GM21737 (cell line): ENCODE data around the gene ARHGAP10.
"Not testable (repeated sequence)": the region's sequence is repeated elsewhere in the genome, so short reads cannot be mapped to it uniquely, and the experiment has no call there.

ENCODE experiments used
- ATAC-seq: cut with Tn5 transposase; IDR thresholded peaks from one replicate; pipeline ENCODE4 v1.9.1; 2021; ENCODE audit warnings: mild to moderate bottlenecking, moderate library complexity; ENCODE audit not compliant: unreplicated experiment

The ARHGAP10 gene

DNA sequence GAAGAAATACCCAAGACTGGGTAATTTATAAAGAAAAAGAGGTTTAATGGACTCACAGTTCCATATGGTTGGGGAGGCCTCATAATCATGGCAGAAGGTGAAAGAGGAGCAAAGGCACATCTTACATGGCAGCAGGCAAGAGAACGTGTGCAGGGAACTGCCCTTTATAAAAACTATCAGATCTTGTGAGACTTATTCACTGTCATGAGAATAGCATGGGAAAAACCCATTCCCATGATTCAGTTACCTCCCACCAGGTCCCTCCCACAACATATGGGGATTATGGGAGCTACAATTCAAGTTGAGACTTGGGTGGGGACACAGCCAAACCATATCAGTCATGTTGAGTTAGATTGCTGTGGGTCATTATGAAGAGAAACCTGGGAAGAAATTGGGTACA lies 153.3 kb downstream of the ARHGAP10 start:
- ATAC-seq: not testable (repeated sequence)

GRCh38 chr4:147891476-147892115 lies 159.7 kb downstream of the ARHGAP10 start:
- ATAC-seq: no peak

GRCh38 chr4:147899512-147899911 lies 167.6 kb downstream of the ARHGAP10 start:
- ATAC-seq: no peak

DNA sequence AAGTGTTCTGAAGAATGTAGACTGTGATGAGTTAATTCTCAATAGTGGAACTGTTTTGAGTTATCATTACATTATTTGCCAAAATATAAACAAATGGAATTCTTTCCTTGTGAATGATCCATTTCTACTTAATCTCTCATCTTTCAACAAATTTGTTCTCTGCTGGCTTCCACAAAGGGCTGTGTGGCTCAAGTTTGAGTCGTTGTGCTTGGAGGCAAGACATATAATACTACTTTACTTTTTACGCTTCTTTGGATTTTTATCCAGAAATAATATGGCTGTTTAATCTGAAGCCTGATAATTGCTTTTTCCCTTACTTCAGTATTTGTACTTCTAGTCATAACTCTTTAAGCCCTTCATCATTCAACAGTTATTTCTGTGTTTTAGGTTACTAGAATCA lies 169.5 kb downstream of the ARHGAP10 start:
- ATAC-seq: no peak

DNA sequence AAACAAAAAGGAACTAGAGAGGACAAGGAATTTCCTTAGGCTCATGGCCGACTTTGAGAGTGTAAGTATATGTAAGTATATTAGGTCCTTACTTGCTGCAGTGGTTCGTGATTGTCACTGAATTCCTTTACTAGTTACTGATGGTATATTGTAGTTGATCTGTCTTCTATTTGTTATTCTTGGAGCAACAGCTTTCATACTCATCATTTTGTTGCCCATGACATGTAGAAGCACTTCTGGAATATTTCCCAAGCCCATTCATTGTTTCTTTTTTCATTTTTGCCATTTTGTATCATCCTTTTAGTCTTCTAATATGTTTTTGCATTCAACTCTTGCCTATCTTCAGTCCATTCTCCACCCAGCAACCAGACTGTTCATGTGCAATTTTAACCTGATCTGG lies 170.0 kb downstream of the ARHGAP10 start:
- ATAC-seq: no peak

DNA sequence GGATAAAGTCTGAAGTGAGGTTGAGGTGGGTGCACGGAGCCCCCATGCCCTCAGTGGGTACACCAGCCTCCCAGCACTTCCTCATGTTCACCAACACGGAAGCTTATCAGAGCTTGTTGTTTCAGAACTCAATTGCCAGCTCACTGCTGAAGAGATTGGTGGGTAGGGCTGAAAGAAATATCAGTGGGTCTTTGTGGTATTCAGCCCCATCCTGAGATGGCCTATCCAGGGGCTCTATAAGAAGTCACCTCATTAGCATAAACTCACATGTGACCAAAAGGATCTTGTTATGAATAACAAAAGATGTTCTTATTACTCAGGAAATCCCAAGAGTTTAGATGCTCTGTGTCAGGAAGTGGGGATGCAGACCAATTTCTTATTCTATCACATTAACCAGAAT lies 177.3 kb downstream of the ARHGAP10 start:
- ATAC-seq: no peak

DNA sequence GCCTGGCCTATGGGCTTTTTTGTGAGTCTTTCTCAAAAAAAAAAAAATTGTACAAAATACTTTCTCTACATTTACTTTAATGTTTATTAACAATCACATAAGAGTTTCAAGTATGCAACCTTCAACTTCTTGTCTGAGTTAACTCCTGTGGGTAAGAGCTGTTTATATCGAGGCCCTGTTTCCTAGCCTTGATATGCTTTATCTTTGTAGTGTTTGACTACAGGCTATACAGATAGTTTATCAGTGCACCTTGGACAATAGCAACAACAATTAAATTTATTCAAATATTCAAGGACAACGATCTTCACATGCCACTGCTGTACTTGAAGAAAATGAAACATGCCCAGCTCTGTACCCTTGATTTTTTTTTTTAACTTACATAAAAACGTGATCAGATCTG lies 178.4 kb downstream of the ARHGAP10 start:
- ATAC-seq: no peak

DNA sequence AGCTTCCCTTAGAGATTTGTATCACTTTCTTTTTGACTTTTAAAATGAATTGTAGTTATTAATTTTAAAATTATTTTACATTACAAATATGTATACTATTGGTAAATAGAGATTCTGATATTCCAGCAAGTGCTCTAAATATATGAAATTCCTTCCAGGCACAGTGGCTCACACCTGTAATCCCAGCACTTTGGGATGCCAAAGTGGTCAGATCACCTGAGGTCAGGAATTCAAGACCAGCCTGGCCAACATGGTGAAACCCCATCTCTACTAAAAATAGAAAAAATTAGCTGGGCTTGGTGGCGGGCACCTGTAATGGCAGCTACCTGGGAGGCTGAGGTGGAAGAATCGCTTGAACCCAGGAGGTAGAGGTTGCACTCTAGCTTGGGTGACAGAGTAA lies 180.2 kb downstream of the ARHGAP10 start:
- ATAC-seq: not testable (repeated sequence)

- ATAC-seq: no peak
These were observed 181.2 kb downstream of the ARHGAP10 start for GRCh38 chr4:147913137-147913536.

- ATAC-seq: no peak
These were observed 184.5 kb downstream of the ARHGAP10 start for GRCh38 chr4:147916351-147916750.

DNA sequence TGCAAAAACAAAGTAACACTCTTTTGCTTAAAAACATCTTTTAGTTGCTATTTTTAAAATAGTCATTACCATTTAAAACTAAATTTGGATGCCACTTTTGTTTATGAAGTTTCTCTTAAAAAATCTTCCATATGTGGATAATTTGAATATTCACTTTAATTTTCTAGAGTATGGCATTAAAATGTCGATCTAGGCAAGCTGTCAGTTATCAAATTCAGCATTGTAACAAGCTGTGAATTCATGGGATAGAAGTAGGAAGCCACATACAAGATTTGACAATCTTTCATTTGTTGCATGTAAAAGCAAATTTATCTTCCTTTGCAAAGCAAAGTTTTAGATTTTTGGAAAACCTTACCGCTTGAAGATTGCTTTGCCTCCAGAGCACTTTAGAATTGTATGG lies 191.5 kb downstream of the ARHGAP10 start:
- no peak for ATAC-seq

DNA sequence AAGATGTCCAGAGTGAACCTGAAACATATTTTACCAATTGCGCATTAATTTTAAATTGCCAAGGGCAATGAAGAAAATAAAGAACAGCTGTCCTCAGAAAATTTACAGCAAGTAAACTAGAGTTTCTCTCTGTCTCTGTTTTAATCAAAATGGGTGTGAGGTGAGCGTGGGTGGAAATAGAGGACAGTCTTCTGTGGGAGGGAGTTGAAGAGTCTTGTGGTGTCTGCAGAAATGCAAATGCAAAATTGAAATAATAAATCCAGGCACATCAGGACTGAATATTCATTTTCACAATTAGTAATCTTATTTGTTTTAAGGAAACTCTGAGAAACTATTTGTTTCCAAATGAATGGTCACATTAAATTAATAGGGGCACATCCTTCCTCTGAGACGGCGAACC lies 192.0 kb downstream of the ARHGAP10 start:
- ATAC-seq: no peak

GRCh38 chr4:147924604-147925412 lies 192.9 kb downstream of the ARHGAP10 start:
- ATAC-seq: no peak

DNA sequence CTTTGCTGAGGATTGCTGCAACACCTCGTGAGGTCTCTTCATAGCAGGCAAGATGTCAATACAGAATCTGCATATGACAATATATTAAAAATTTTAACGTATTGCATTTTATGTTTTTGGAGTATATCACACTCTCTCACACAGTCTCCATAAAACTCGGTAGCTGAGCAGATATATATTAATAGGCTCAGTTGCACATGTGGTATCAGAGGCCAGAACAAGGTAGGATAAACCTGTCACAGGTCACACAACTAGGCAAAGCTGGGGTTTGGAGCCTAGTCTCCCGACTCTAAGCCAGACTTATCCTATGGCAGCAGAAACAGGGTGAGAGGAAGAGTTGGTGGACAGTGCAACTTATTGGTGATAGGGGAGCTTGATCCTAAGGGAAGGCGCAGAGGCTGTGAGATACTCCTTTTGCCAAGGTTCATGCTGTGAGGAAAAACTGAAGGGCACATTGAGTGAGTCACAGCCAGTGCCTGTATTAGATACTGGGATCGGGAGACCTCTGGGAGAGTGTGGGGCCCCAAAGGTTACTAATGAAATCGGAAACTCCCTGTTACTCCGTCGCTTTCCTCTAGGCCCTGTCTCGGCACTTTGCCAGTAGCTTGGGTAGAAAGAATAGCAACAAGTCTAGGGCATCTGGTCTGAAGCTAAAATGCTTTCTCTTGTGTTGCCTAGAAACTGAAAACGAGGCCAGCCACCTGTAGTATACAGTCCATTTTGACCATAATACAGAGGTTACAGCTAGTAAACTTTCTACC lies 195.7 kb downstream of the ARHGAP10 start:
- ATAC-seq: no peak

DNA sequence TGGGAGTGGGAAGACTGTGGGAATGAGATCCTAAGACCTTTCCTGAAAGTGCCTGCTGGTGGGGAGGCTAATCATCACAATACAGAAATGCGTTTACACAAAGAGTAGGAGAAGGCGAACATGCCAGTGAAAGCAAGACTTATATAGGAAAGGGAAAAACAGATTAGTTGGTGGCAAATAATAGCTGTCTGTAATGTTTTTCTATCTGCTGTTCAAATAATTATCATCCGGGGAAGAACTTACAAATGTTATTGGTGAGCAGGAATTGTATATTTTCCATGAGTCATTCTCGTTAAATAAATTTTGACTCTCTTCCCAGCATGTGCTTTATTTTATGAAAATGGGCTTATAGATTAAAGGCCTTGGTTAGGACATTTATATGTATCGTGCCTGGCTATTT lies 196.5 kb downstream of the ARHGAP10 start:
- no peak for ATAC-seq

GRCh38 chr4:147929746-147930145 lies 197.9 kb downstream of the ARHGAP10 start:
- ATAC-seq: no peak

DNA sequence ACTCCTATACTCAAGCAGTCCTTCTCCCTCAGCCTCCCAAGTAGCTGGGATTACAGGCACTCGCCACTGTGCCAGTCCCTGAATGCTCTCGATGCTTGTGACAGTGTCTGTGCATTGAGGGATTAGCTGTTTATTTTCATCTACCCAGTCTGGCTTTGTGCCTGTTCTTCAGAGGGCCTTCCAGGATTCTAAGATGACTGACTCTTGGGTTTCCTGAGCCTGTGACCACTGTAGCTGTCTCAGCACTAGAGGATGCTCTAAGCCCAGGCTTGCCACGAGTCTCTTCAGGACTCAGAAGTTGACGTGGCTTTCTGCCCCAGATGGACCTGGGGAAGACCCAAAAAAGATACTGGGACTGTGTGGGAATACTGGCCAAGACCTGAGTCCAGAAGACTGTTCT lies 201.4 kb downstream of the ARHGAP10 start:
- ATAC-seq: no peak

DNA sequence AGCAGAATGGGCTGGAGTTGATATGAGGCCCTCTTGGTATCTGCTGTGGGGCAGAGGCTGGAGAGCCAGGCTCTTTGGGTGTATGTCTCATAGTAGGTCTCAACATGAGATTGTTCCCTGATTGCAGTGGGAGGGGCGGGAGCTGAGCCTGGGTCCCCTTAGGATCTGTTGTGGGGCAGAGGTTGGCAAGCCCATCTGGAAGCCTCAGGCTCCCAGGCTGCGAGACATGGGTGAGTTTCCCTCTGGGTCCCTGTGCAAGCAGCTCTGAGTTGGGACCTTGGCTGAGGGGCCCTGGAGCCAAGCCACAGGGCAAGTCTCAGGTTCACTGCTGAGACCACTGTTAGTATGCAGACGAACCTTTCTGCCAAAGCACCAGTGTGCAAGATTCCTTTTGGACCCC lies 201.9 kb downstream of the ARHGAP10 start:
- no peak for ATAC-seq

- no peak for ATAC-seq
These were observed 206.6 kb downstream of the ARHGAP10 start for GRCh38 chr4:147938496-147938895.

GRCh38 chr4:147940171-147940570 lies 208.3 kb downstream of the ARHGAP10 start:
- ATAC-seq: no peak

GRCh38 chr4:147941373-147941772 lies 209.5 kb downstream of the ARHGAP10 start:
- ATAC-seq: no peak

GRCh38 chr4:147942729-147943128 lies 210.8 kb downstream of the ARHGAP10 start:
- ATAC-seq: peak; percentile 32
